Tibial artery (tissue), 4 donors: ENCODE measurements around the gene SEC61A1.

Source experiments
- DNase-seq, 2 donors: peaks; one replicate each; pipeline ENCODE4 v3.0.0-alpha.2; 2019
- H3K27ac ChIP-seq, 2 donors: fragments of 200-600 bp; sonication (generic) in 1 of 2; 1 replicate in 1 of 2; 2 replicates in 1 of 2; pipeline ENCODE4 v1.5.1; 2018 to 2019; ENCODE audit warnings: mild to moderate bottlenecking in 1 of 2
- H3K27me3 ChIP-seq, 2 donors: fragments of 200-600 bp; sonication (generic) in 1 of 2; one replicate each; pipeline versions ENCODE4 v1.5.1 to v1.6.0; 2016 to 2019
- H3K36me3 ChIP-seq, 3 donors: fragments of 200-600 bp; sonication (generic) in 2 of 3; one replicate each; pipeline ENCODE4 v1.5.1; 2016 to 2019; ENCODE audit warnings: mild to moderate bottlenecking in 2 of 3
- H3K4me1 ChIP-seq, 4 donors: fragments of 200-600 bp; sonication (generic) in 2 of 4; 1 replicate in 3 of 4; 2 replicates in 1 of 4; pipeline ENCODE4 v1.5.1; 2016 to 2019
- H3K4me3 ChIP-seq, 2 donors: fragments of 200-600 bp; sonication (generic) in 1 of 2; 1 replicate in 1 of 2; 2 replicates in 1 of 2; pipeline ENCODE4 v1.5.1; 2018 to 2019; ENCODE audit warnings: mild to moderate bottlenecking in 2 of 2
- H3K9me3 ChIP-seq, 3 donors: fragments of 200-600 bp; sonication (generic) in 1 of 3; one replicate each; pipeline ENCODE4 v1.5.1; 2016 to 2019
- CTCF ChIP-seq, 2 experiments: fragments of 200-600 bp in 1 of 2; fragments of 450-650 bp in 1 of 2; IDR thresholded peaks; one replicate each; pipeline ENCODE4 v1.5.1; 2017 to 2019; ENCODE audit warnings: antibody characterized with exemption in 2 of 2, mild to moderate bottlenecking in 1 of 2, moderate library complexity in 1 of 2
- intact Hi-C: fragments of 100-400 bp; cut with DNase I; formaldehyde crosslinking; loops from one replicate; pipeline ENCODE4 v1.15.0; 2023; ENCODE audit warnings: low total_unique reads

The SEC61A1 gene

DNA sequence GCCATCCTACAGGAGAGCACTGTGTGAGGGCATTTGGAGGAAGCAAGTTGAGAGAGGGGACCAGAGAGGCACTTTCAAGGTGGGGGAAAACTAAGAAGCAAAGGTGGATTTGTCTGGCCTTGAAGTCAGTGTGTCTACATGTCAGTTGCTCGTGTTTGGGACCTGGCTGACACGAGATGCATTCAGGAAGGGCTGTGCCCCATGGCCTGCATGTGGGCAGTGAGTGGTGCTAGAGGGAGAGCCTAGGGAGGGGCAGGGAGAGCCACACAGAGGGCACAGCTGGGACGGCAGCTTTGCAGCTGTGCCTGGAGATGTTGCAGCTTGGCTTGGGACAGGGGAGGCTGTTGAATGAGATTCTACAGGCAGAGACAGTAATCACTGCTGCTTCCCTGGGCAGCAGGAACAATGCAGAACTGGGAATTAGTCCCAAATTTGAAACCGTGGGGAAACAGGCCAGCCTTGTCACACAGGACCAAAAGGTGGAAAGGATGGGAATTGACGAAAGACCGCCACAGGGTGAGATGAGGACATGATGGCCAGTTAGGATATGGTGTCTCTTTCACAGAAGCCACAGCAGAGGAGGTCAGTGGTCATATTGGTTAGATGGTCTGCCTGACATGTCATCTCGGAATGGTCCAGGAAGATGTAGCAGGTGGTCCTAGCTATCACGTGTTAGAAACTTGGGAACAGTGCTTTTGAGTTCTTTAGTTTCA is 10.0 kb downstream of the SEC61A1 start:
- Histone ChIP-seq H3K9me3 (no peaks in the 10 kb centered on the region), H3K4me1 (peaks cover 0 to 24% (median 2%) of the 10 kb centered on the region in 4 donors), H3K4me3 (no peak overlapping the region), H3K36me3 (peaks cover 93 to 98% (median 95%) of the 10 kb centered on the region in 3 donors), H3K27me3 (no peaks in the 10 kb centered on the region), H3K27ac (no peak overlapping the region)
- intact Hi-C loops: no loop called here
- DNase-seq: no peak
- TF ChIP-seq CTCF (IDR thresholded peaks at IDR 0.05): no peak

DNA sequence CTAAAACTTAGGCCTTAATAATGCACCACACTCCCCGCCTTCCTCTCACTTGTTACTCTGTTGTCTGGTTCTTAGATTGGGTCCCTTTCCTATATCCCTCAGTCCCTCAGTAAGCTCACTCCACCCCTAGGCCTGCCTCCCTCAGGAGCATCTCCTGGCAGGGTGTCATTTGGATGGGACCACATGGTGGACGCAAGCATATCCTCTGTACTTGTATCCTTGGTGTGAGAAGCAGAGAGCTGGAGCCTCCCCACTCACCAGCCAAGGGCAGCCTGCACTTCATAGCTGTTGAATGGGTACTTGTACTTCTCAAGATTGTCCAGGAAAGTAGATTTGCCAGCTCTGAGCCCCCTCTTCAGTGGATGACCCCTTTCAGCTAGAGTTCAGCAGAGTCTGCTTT is 11.6 kb downstream of the SEC61A1 start:
- intact Hi-C loops: no loop called here
- no peaks in the 10 kb centered on the region for H3K27me3 ChIP-seq
- TF ChIP-seq CTCF (IDR thresholded peaks at IDR 0.05): no peak

GRCh38 chr3:128064962-128065361 is 12.7 kb downstream of the SEC61A1 start:
- no peak for TF ChIP-seq CTCF (IDR thresholded peaks at IDR 0.05)
- H3K36me3 ChIP-seq: peaks cover 99 to 100% (median 100%) of the 10 kb centered on the region in 3 donors
- no peaks in the 10 kb centered on the region for H3K27me3 ChIP-seq
- H3K9me3 ChIP-seq: no peaks in the 10 kb centered on the region
- no peak overlapping the region for H3K4me3 ChIP-seq
- intact Hi-C loops: no loop called here
- H3K27ac ChIP-seq: no peak overlapping the region
- no peak for DNase-seq
- H3K4me1 ChIP-seq: peaks cover 0 to 19% (median 2%) of the 10 kb centered on the region in 4 donors

More for the DNA sequence above, 11.6 kb downstream of the SEC61A1 start:
- Histone ChIP-seq H3K27ac (no peak overlapping the region), H3K4me3 (no peak overlapping the region), H3K36me3 (peaks cover 98 to 100% (median 100%) of the 10 kb centered on the region in 3 donors), H3K9me3 (no peaks in the 10 kb centered on the region), H3K4me1 (peaks cover 0 to 24% (median 2%) of the 10 kb centered on the region in 4 donors)
- no peak for DNase-seq

- no peaks in the 10 kb centered on the region for H3K9me3 ChIP-seq
- peaks cover 99 to 100% (median 100%) of the 10 kb centered on the region in 3 donors for H3K36me3 ChIP-seq
- H3K27me3 ChIP-seq: no peaks in the 10 kb centered on the region
- no peak for DNase-seq
- intact Hi-C loops: no loop called here
- peaks cover 0 to 9% (median 2%) of the 10 kb centered on the region in 4 donors for H3K4me1 ChIP-seq
- no peak overlapping the region for H3K4me3 ChIP-seq
- TF ChIP-seq CTCF (IDR thresholded peaks at IDR 0.05): no peak
- no peak overlapping the region for H3K27ac ChIP-seq
Measured at GRCh38 chr3:128066114-128066513, 13.9 kb downstream of the SEC61A1 start.

DNA sequence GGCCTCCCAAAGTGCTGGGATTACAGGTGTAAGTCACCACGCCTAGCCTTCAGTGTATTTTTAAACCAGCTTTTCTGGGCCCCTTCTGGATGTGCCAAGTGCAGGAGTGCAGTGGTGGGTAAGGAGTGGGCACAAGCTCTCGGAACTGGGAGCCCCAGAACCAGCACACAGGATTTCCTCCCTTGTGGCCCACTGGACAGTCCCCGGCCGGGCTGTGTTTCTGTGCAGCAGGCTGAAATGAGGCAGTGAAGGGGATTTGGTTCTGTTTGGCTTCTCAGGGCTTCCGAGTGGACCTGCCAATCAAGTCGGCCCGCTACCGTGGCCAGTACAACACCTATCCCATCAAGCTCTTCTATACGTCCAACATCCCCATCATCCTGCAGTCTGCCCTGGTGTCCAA is 14.4 kb downstream of the SEC61A1 start:
- H3K4me1 ChIP-seq: peaks cover 0 to 3% (median 1%) of the 10 kb centered on the region in 4 donors
- peaks cover 96 to 100% (median 100%) of the 10 kb centered on the region in 3 donors for H3K36me3 ChIP-seq
- no peak for TF ChIP-seq CTCF (IDR thresholded peaks at IDR 0.05)
- H3K4me3 ChIP-seq: no peak overlapping the region
- H3K27ac ChIP-seq: no peak overlapping the region
- intact Hi-C loops: no loop called here
- no peak for DNase-seq
- no peaks in the 10 kb centered on the region for H3K9me3 ChIP-seq
- H3K27me3 ChIP-seq: no peaks in the 10 kb centered on the region
